ENCODE measurements around the gene KLHL21. TPM values are rescaled to one million over a fixed set of nuclear protein-coding genes. Genes with fewer than 3 reads are reported as not detected.

Gene KLHL21
- total RNA-seq, 1 donor from 2014 or later, result 9.2 TPM

GRCh38 chr1:6588893-6589520 lies 13.7 kb downstream of the KLHL21 start:
- Mint-ChIP-seq H3K27ac (ENCODE audit: unreplicated experiment) (no peak overlapping the region), H3K4me3 (ENCODE audit: unreplicated experiment) (no peak overlapping the region), H3K27me3 (ENCODE audit: unreplicated experiment) (peaks cover 9% of the 10 kb centered on the region), H3K36me3 (ENCODE audit: unreplicated experiment) (no peaks in the 10 kb centered on the region), H3K4me1 (ENCODE audit: low read depth, unreplicated experiment) (peaks cover 12% of the 10 kb centered on the region), H3K9me3 (ENCODE audit: unreplicated experiment) (peaks cover 4% of the 10 kb centered on the region)
- no peak for DNase-seq
- TF ChIP-seq CTCF (IDR thresholded peaks at IDR 0.05; ENCODE audit: partially characterized antibody, unreplicated experiment), result no peak

- H3K36me3 Mint-ChIP-seq (ENCODE audit: unreplicated experiment), result no peaks in the 10 kb centered on the region
- peaks cover 9% of the 10 kb centered on the region for H3K27me3 Mint-ChIP-seq (ENCODE audit: unreplicated experiment)
- H3K4me1 Mint-ChIP-seq (ENCODE audit: low read depth, unreplicated experiment), result peaks cover 12% of the 10 kb centered on the region
- H3K9me3 Mint-ChIP-seq (ENCODE audit: unreplicated experiment), result peaks cover 2% of the 10 kb centered on the region
- H3K27ac Mint-ChIP-seq (ENCODE audit: unreplicated experiment), result no peak overlapping the region
- no peak overlapping the region for H3K4me3 Mint-ChIP-seq (ENCODE audit: unreplicated experiment)
- no peak for TF ChIP-seq CTCF (IDR thresholded peaks at IDR 0.05; ENCODE audit: partially characterized antibody, unreplicated experiment)
- no peak for DNase-seq
Observed at GRCh38 chr1:6588128-6588892, 14.4 kb downstream of the KLHL21 start.

GRCh38 chr1:6587261-6588005 lies 15.2 kb downstream of the KLHL21 start:
- H3K27me3 Mint-ChIP-seq (ENCODE audit: unreplicated experiment), result peaks cover 9% of the 10 kb centered on the region
- peaks cover 2% of the 10 kb centered on the region for H3K9me3 Mint-ChIP-seq (ENCODE audit: unreplicated experiment)
- peaks cover 12% of the 10 kb centered on the region for H3K4me1 Mint-ChIP-seq (ENCODE audit: low read depth, unreplicated experiment)
- DNase-seq, result no peak
- H3K4me3 Mint-ChIP-seq (ENCODE audit: unreplicated experiment), result no peak overlapping the region
- no peaks in the 10 kb centered on the region for H3K36me3 Mint-ChIP-seq (ENCODE audit: unreplicated experiment)
- H3K27ac Mint-ChIP-seq (ENCODE audit: unreplicated experiment), result no peak overlapping the region
- TF ChIP-seq CTCF (IDR thresholded peaks at IDR 0.05; ENCODE audit: partially characterized antibody, unreplicated experiment), result no peak

GRCh38 chr1:6586404-6586816 lies 16.3 kb downstream of the KLHL21 start:
- Mint-ChIP-seq H3K9me3 (ENCODE audit: unreplicated experiment) (peaks cover 2% of the 10 kb centered on the region), H3K27me3 (ENCODE audit: unreplicated experiment) (peaks cover 9% of the 10 kb centered on the region), H3K36me3 (ENCODE audit: unreplicated experiment) (no peaks in the 10 kb centered on the region), H3K27ac (ENCODE audit: unreplicated experiment) (no peak overlapping the region), H3K4me3 (ENCODE audit: unreplicated experiment) (no peak overlapping the region), H3K4me1 (ENCODE audit: low read depth, unreplicated experiment) (peaks cover 9% of the 10 kb centered on the region)
- no peak for DNase-seq
- TF ChIP-seq CTCF (IDR thresholded peaks at IDR 0.05; ENCODE audit: partially characterized antibody, unreplicated experiment), result no peak

All from glutamatergic neuron (in vitro differentiated cells).